Activated CD8-positive, alpha-beta memory T cell treated with anti-CD3 and anti-CD28 coated beads, Interleukin-2, amount 50 U/mL, for 24 hours (primary cell): ENCODE data around the gene TRAPPC8.
"Not testable (repeated sequence)": the region's sequence is repeated elsewhere in the genome, so short reads cannot be mapped to it uniquely, and the experiment has no call there.

ENCODE experiments used
- DNase-seq: peaks from one replicate; pipeline ENCODE4 v3.0.0-alpha.2; 2020; ENCODE audit errors: extremely low read depth

The TRAPPC8 gene

GRCh38 chr18:31857526-31858106 is 85.3 kb downstream of the TRAPPC8 start:
- DNase-seq = no peak

- no peak for DNase-seq
These were observed 92.1 kb downstream of the TRAPPC8 start for GRCh38 chr18:31850844-31851243.

GRCh38 chr18:31840499-31840898 is 102.4 kb downstream of the TRAPPC8 start:
- DNase-seq = no peak

GRCh38 chr18:31837879-31838278 is 105.0 kb downstream of the TRAPPC8 start:
- no peak for DNase-seq

GRCh38 chr18:31835528-31836133 is 107.3 kb downstream of the TRAPPC8 start:
- no peak for DNase-seq

- no peak for DNase-seq
These were observed 111.0 kb downstream of the TRAPPC8 start for GRCh38 chr18:31831903-31832302.

GRCh38 chr18:31830686-31831085 is 112.2 kb downstream of the TRAPPC8 start:
- no peak for DNase-seq

- DNase-seq = no peak
These were observed 114.3 kb downstream of the TRAPPC8 start for GRCh38 chr18:31828613-31829012.

GRCh38 chr18:31826673-31827325 is 116.1 kb downstream of the TRAPPC8 start:
- DNase-seq = not testable (repeated sequence)

- DNase-seq = no peak
These were observed 117.2 kb downstream of the TRAPPC8 start for GRCh38 chr18:31825772-31826171.

- no peak for DNase-seq
These were observed 121.3 kb downstream of the TRAPPC8 start for GRCh38 chr18:31821545-31822171.

- DNase-seq = no peak
These were observed 123.1 kb downstream of the TRAPPC8 start for GRCh38 chr18:31819925-31820229.

GRCh38 chr18:31819106-31819924 is 123.6 kb downstream of the TRAPPC8 start:
- no peak for DNase-seq

- DNase-seq = no peak
These were observed 128.8 kb downstream of the TRAPPC8 start for GRCh38 chr18:31814132-31814531.

GRCh38 chr18:31810336-31811130 is 132.4 kb downstream of the TRAPPC8 start:
- not testable (repeated sequence) for DNase-seq

GRCh38 chr18:31809049-31809448 is 133.9 kb downstream of the TRAPPC8 start:
- not testable (repeated sequence) for DNase-seq

GRCh38 chr18:31801078-31801477 is 141.8 kb downstream of the TRAPPC8 start:
- DNase-seq = no peak

GRCh38 chr18:31799257-31799656 is 143.7 kb downstream of the TRAPPC8 start:
- DNase-seq = not testable (repeated sequence)

GRCh38 chr18:31798399-31798798 is 144.5 kb downstream of the TRAPPC8 start:
- no peak for DNase-seq

GRCh38 chr18:31795747-31796146 is 147.2 kb downstream of the TRAPPC8 start:
- DNase-seq = no peak

- no peak for DNase-seq
These were observed 149.4 kb downstream of the TRAPPC8 start for GRCh38 chr18:31793531-31793930.
